Kidney (tissue), 14 donors: ENCODE results near the gene BMP7. TPM values are rescaled to one million over a fixed set of nuclear protein-coding genes. Genes with fewer than 3 reads are reported as not detected.
A peak's percentile ranks its signal among the peaks of the same experiment; 100 is the strongest.

Experiments used
- DNase-seq, 5 donors: peaks; one replicate each; pipeline ENCODE4 v3.0.0-alpha.2; 2013 to 2020
- FAIRE-seq: peaks from 2 replicates; lab custom pipeline; 2012; peaks lifted over from hg19 to GRCh38; lab: Jason Lieb, UNC
- H3K27ac ChIP-seq, 2 donors: one replicate each; pipeline ENCODE4 v1.7.0; 2013; ENCODE audit warnings: low read depth in 2 of 2, low read length in 2 of 2, inconsistent platforms in 1 of 2
- H3K27me3 ChIP-seq: one replicate; pipeline ENCODE4 v1.7.1; 2013; ENCODE audit warnings: low read length, inconsistent platforms; ENCODE audit not compliant: control insufficient read depth, insufficient read depth
- H3K36me3 ChIP-seq, 3 donors: one replicate each; pipeline versions ENCODE4 v1.7.0 to v1.7.1; 2013; ENCODE audit warnings: low read length in 3 of 3, control low read depth in 1 of 3, inconsistent platforms in 1 of 3; ENCODE audit not compliant: insufficient read depth in 3 of 3, control insufficient read depth in 2 of 3
- H3K4me1 ChIP-seq, 3 donors: one replicate each; pipeline versions ENCODE4 v1.7.0 to v1.7.1; 2013; ENCODE audit warnings: low read length in 3 of 3, inconsistent platforms in 1 of 3, low read depth in 1 of 3; ENCODE audit not compliant: control insufficient read depth in 2 of 3, insufficient read depth in 2 of 3
- H3K4me3 ChIP-seq, 3 donors: one replicate each; pipeline versions ENCODE4 v1.7.0 to v1.8.1; 2013; ENCODE audit warnings: low read length in 3 of 3, control low read depth in 1 of 3, inconsistent platforms in 1 of 3
- H3K9ac ChIP-seq, 3 donors: one replicate each; pipeline versions ENCODE4 v1.7.0 to v1.7.1; 2013; ENCODE audit warnings: low read length in 3 of 3, control low read depth in 1 of 3, inconsistent platforms in 1 of 3
- H3K9me3 ChIP-seq, 3 donors: one replicate each; pipeline versions ENCODE4 v1.7.0 to v1.7.1; 2013; ENCODE audit warnings: low read length in 3 of 3, control low read depth in 1 of 3, inconsistent platforms in 1 of 3; ENCODE audit not compliant: control insufficient read depth in 2 of 3, insufficient read depth in 1 of 3
- CTCF ChIP-seq: IDR thresholded peaks from 3 replicates; pipeline ENCODE4 v1.5.1; 2012; ENCODE audit warnings: mild to moderate bottlenecking, moderate library complexity, borderline replicate concordance; ENCODE audit not compliant: insufficient read depth; ENCODE audit errors: extremely low read depth
- intact Hi-C: fragments of 100-400 bp; cut with DNase I; formaldehyde crosslinking; loops from one replicate; pipeline ENCODE4 v1.11.1; 2022
- polyA plus RNA-seq: library from polyadenylated mRNA; stranded (reverse); fragments of 350-450 nt; fragmentation: Illumina TruSeq; extraction: RNeasy Lipid Tissue Mini Kit (QIAGEN cat#74804); gene quantifications from one replicate; pipeline ENCODE4 v1.2.3, GENCODE V29; 2014; ENCODE audit warnings: low read depth, low replicate concordance; ENCODE audit not compliant: insufficient read depth
- total RNA-seq: library from RNA; stranded (reverse); fragmentation: NEBNext Ultra II Directional; extraction: Animal tissue kit (Norgen Biotek cat#: 25700); gene quantifications from one replicate; pipeline ENCODE4 v1.2.1, GENCODE V29; 2021
- donor health status: control.
- donor health status: control.
- donor health status: control.
- donor health status: control.
- donor health status: control.
- donor health status: DM: yes; HTN: yes; CAD: no.
- donor health status: Normal renal cell carcinoma (clear cell type).

Gene BMP7
- total and polyA plus RNA-seq, 2 donors from 2014 or later = 1.6 to 11.3 TPM

GRCh38 chr20:57224641-57225138 is 41.8 kb downstream of the BMP7 start:
- no peak overlapping the region for H3K27ac ChIP-seq
- no peak for TF ChIP-seq CTCF
- no peak for FAIRE-seq
- no peaks in the 10 kb centered on the region for H3K9me3 ChIP-seq
- DNase-seq = peak in 2 of 5 donors; percentile 42 to 76
- H3K4me3 ChIP-seq = no peak overlapping the region
- no peak overlapping the region for H3K9ac ChIP-seq
- H3K27me3 ChIP-seq = no peaks in the 10 kb centered on the region
- peaks cover 0 to 2% (median 0%) of the 10 kb centered on the region in 3 donors for H3K36me3 ChIP-seq
- no peaks in the 10 kb centered on the region for H3K4me1 ChIP-seq
- intact Hi-C loops = no loop called here

- DNase-seq = peak in 1 of 5 donors; percentile 81
- intact Hi-C loops = no loop called here
- H3K4me1 ChIP-seq = no peaks in the 10 kb centered on the region
- no peak overlapping the region for H3K27ac ChIP-seq
- no peaks in the 10 kb centered on the region for H3K27me3 ChIP-seq
- no peaks in the 10 kb centered on the region for H3K9me3 ChIP-seq
- H3K4me3 ChIP-seq = no peak overlapping the region
- TF ChIP-seq CTCF = no peak
- peaks cover 0 to 2% (median 0%) of the 10 kb centered on the region in 3 donors for H3K36me3 ChIP-seq
- no peak for FAIRE-seq
- no peak overlapping the region for H3K9ac ChIP-seq
Measured at GRCh38 chr20:57223648-57224489, 42.6 kb downstream of the BMP7 start.

- Histone ChIP-seq H3K9ac (no peak overlapping the region), H3K27me3 (no peaks in the 10 kb centered on the region), H3K9me3 (no peaks in the 10 kb centered on the region), H3K4me3 (no peak overlapping the region), H3K36me3 (peaks cover 0 to 2% (median 0%) of the 10 kb centered on the region in 3 donors), H3K27ac (no peak overlapping the region), H3K4me1 (no peaks in the 10 kb centered on the region)
- DNase-seq (no peak), FAIRE-seq (no peak)
- intact Hi-C loops = no loop called here
- no peak for TF ChIP-seq CTCF
Measured at GRCh38 chr20:57222631-57222950, 43.9 kb downstream of the BMP7 start.
